K562 (cell line): ENCODE results near the gene TADA1. TPM values are rescaled to one million over a fixed set of nuclear protein-coding genes. Genes with fewer than 3 reads are reported as not detected.

Source experiments
- ATF2 ChIP-seq: sonication (generic); formaldehyde crosslinking; IDR thresholded peaks from 2 replicates; pipeline ENCODE4 v1.8.1; 2022; ENCODE audit warnings: missing genetic modification reagents
- CHD1 ChIP-seq: fragments of 200-600 bp; sonication (generic); IDR thresholded peaks from one replicate; pipeline ENCODE4 v1.6.1; 2012; ENCODE audit warnings: mild to moderate bottlenecking, moderate library complexity, low read length, inconsistent platforms
- CREM ChIP-seq: IDR thresholded peaks from 2 replicates; pipeline ENCODE4 v1.6.1; 2014; ENCODE audit warnings: antibody characterized with exemption, low read depth
- DIDO1 ChIP-seq: fragments of 450-650 bp; IDR thresholded peaks from 2 replicates; pipeline ENCODE4 v1.6.1; 2016; ENCODE audit warnings: low read depth, missing biosample characterization, missing genetic modification characterization
- EWSR1 ChIP-seq: fragments of 450-650 bp; IDR thresholded peaks from 2 replicates; pipeline ENCODE4 v1.6.1; 2018; ENCODE audit warnings: borderline replicate concordance, mild to moderate bottlenecking, low read depth, moderate library complexity; ENCODE audit not compliant: partially characterized antibody
- KLF6 ChIP-seq: fragments of 250-450 bp; sonication (Bioruptor Pico); IDR thresholded peaks from 2 replicates; pipeline ENCODE4 v1.4.0; 2020; ENCODE audit warnings: mild to moderate bottlenecking, moderate library complexity, borderline replicate concordance
- RHOXF2B ChIP-seq: fragments of 250-450 bp; sonication (Bioruptor Pico); conservative IDR thresholded peaks from 2 replicates; pipeline ENCODE4 v1.5.1; 2021
- TAF7 ChIP-seq: fragments of 450-650 bp; IDR thresholded peaks from 2 replicates; pipeline ENCODE4 v1.6.1; 2016; ENCODE audit warnings: missing genetic modification characterization, missing compliant biosample characterization
- TEAD1 ChIP-seq, 2 experiments: fragments of 450-650 bp in 1 of 2; sonication (generic) in 1 of 2; formaldehyde crosslinking; IDR thresholded peaks; 2 replicates each; pipeline versions ENCODE4 v1.4.0 to v1.8.0; 2020 to 2022; ENCODE audit warnings: mild to moderate bottlenecking in 2 of 2, missing genetic modification reagents in 1 of 2
- ZKSCAN3 ChIP-seq: fragments of 250-450 bp; sonication (Bioruptor Pico); IDR thresholded peaks from 2 replicates; pipeline ENCODE4 v1.4.0; 2020
- ZNF12 ChIP-seq: sonication (generic); formaldehyde crosslinking; IDR thresholded peaks from 2 replicates; pipeline ENCODE4 v1.4.0; 2020; ENCODE audit warnings: mild to moderate bottlenecking, missing genetic modification reagents
- polyA plus RNA-seq, 8 experiments: library from polyadenylated mRNA; depleted of rRNA in 4 of 8; stranded (reverse) in 5 of 8; unstranded in 3 of 8; fragments of >200 nt; fragmentation: Nextera tagmentation in 2 of 8; fragmentation: Illumina TruSeq in 1 of 8; extraction: Ambion mirVana in 2 of 8; extraction: Trizol in 1 of 8; gene quantifications; 2 replicates each; pipeline versions ENCODE4 v1.2.1 to v1.2.3, GENCODE V29; 2011 to 2014; ENCODE audit warnings: inconsistent platforms in 1 of 8, missing spikeins in 1 of 8
- total RNA-seq, 7 experiments: library from RNA; depleted of rRNA in 6 of 7; stranded (reverse); fragments of >200 nt in 6 of 7; fragmentation: Illumina TruSeq in 2 of 7; extraction: Trizol in 2 of 7; gene quantifications; 2 replicates each; pipeline versions ENCODE4 v1.2.1 to v1.2.3, GENCODE V29; 2011 to 2021; ENCODE audit warnings: low replicate concordance in 1 of 7
- TF ChIP-seq, protein P1 (sequence below), 2 experiments: fragments of 450-650 bp; IDR thresholded peaks; 2 replicates each; pipeline ENCODE4 v1.6.1; 2018; ENCODE audit warnings: mild to moderate bottlenecking in 2 of 2, low read depth in 1 of 2; ENCODE audit not compliant: partially characterized antibody in 2 of 2
- TF ChIP-seq, protein P2 (sequence below): fragments of 250-450 bp; sonication (Bioruptor Pico); IDR thresholded peaks from 2 replicates; pipeline ENCODE4 v1.5.0; 2021; ENCODE audit warnings: mild to moderate bottlenecking, moderate library complexity
- TF ChIP-seq, protein P3 (sequence below): fragments of 450-650 bp; formaldehyde crosslinking; IDR thresholded peaks from 2 replicates; pipeline ENCODE4 v1.4.0; 2020; ENCODE audit warnings: mild to moderate bottlenecking, moderate library complexity

The TADA1 gene
- total and polyA plus RNA-seq, 9 of the 15 experiments (the other 6 are each of a cell fraction or from before 2014, with no cell fraction given), result 15.9 to 76.5 (median 28.7) TPM

DNA sequence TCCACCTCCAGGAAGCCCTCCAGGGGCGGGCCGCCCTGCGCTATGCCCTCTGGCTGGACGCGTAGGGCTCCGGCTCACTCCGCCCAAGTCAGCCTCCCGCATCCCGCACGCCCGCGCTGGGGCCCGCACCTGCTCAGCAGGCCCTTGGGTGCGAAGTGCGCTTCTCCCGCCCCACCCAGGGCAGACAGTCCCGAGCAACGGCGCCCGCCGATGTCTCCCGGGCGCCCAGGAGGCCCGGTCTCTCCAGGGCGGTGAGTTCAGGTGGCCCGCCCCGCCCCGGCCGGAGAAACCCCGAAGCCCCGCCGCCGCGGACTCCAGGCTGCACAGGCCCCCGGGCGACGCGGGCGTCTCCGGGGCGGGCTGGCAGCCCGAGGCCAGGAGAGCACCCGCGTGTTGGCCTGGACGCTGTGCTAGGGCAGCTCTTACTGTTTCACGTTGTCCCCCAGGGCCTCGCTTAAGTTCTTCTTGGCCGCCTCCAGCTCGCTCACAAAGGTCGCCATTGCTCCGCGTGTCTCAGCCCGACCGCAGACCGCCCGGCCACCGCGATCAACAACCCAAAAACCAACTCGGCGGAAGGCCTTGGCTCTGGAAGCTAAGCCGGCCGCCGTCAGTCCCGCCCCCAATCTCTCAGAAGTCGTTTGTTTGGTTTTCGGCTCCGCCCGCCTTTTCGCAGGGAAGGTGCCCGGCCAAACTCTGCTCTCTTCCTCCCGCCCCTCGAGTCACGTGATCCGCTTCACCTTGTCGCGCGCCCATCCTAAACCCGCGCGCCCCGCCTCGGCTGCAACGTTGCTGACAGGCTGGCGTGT, at the start of gene TADA1 (continued):
- TF ChIP-seq, protein P1, sequence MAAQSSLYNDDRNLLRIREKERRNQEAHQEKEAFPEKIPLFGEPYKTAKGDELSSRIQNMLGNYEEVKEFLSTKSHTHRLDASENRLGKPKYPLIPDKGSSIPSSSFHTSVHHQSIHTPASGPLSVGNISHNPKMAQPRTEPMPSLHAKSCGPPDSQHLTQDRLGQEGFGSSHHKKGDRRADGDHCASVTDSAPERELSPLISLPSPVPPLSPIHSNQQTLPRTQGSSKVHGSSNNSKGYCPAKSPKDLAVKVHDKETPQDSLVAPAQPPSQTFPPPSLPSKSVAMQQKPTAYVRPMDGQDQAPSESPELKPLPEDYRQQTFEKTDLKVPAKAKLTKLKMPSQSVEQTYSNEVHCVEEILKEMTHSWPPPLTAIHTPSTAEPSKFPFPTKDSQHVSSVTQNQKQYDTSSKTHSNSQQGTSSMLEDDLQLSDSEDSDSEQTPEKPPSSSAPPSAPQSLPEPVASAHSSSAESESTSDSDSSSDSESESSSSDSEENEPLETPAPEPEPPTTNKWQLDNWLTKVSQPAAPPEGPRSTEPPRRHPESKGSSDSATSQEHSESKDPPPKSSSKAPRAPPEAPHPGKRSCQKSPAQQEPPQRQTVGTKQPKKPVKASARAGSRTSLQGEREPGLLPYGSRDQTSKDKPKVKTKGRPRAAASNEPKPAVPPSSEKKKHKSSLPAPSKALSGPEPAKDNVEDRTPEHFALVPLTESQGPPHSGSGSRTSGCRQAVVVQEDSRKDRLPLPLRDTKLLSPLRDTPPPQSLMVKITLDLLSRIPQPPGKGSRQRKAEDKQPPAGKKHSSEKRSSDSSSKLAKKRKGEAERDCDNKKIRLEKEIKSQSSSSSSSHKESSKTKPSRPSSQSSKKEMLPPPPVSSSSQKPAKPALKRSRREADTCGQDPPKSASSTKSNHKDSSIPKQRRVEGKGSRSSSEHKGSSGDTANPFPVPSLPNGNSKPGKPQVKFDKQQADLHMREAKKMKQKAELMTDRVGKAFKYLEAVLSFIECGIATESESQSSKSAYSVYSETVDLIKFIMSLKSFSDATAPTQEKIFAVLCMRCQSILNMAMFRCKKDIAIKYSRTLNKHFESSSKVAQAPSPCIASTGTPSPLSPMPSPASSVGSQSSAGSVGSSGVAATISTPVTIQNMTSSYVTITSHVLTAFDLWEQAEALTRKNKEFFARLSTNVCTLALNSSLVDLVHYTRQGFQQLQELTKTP (IDR thresholded peaks at IDR 0.05; ENCODE audit: low read depth in 1 of 2, partially characterized antibody in 2 of 2), result peak in 1 of 2 experiments; percentile 96
- TF ChIP-seq ZKSCAN3 (CRISPR knock-in tag) (no peak), ZNF12 (CRISPR knock-in tag) (no peak), EWSR1 (no peak), CREM (peak; percentile 88), RHOXF2B (CRISPR knock-in tag) (no peak), TEAD1 (CRISPR knock-in tag; IDR thresholded peaks at IDR 0.05) (peak; percentile 7 to 32; a peak in 1 of 4 replicates), DIDO1 (tag) (peak; percentile 82), KLF6 (CRISPR knock-in tag) (no peak), CHD1 (peak; percentile 38), TAF7 (peak; percentile 89), ATF2 (CRISPR knock-in tag) (0 out of 2 replicates have a peak, but pooled peaks have one; percentile 52)
- TF ChIP-seq, protein P2, sequence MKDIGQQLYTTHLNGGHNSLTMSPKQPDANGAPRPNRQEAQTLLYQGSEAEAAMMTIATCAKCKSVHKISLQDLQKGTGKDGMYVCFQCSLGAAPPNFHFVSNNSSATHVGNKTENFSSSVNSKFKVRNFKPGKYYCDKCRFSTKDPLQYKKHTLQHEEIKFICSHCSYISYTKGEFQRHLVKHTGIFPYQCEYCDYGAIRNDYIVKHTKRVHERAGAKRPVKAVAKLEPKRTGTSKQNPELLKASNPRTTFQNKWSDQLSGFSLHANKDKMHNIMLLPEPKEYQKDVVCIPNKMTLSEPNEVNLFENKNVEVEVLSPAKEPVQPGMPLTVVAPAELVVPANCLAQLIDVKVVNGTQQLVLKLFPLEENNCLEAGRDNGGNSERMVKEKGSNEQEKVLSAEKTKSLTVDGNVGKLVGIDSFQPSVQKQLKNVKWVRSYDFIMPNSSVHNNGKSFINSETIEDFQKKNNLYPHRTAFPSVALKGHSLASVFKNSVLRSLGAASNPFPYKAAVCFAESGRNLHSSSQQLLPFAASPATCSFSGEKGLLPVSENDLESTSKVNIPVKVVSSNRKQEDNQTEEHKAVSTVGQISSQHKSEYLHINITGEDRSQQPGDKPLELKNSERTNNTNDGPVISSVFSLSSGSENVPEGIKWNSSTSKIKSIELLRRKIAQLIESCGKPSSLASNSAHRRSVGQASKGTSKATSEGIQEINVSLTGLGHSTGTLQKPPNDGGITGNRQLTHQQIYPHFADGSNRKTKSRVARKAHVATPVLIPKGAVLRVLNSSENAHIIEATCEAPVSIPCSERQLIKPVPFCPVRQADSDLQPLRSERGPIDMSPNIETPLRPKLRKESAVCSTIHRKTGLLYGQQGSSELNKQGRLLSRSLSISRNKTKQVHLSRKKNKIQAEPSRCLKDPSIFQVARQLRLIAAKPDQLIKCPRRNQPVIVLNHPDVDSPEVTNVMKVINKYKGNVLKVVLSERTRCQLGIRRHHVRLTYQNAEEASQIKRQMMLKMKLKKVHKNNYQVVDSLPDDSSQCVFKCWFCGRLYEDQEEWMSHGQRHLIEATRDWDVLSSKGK (CRISPR knock-in tag), result no peak
- TF ChIP-seq, protein P3, sequence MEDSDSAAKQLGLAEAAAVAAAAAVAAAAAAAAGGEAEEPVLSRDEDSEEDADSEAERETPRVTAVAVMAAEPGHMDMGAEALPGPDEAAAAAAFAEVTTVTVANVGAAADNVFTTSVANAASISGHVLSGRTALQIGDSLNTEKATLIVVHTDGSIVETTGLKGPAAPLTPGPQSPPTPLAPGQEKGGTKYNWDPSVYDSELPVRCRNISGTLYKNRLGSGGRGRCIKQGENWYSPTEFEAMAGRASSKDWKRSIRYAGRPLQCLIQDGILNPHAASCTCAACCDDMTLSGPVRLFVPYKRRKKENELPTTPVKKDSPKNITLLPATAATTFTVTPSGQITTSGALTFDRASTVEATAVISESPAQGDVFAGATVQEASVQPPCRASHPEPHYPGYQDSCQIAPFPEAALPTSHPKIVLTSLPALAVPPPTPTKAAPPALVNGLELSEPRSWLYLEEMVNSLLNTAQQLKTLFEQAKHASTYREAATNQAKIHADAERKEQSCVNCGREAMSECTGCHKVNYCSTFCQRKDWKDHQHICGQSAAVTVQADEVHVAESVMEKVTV (CRISPR knock-in tag), result 0 out of 2 replicates have a peak, but pooled peaks have one; percentile 4
